Measurements from ENCODE around the gene COX4I1. TPM values are rescaled to one million over a fixed set of nuclear protein-coding genes. Genes with fewer than 3 reads are reported as not detected.

The COX4I1 gene
- polyA plus RNA-seq, 1 experiment, result 828 TPM

GRCh38 chr16:85822145-85822544 is 22.6 kb downstream of the COX4I1 start:
- no peak for TF ChIP-seq CTCF (IDR thresholded peaks at IDR 0.05; ENCODE audit: low read depth, low read length)
- no peak overlapping the region for H3K27ac ChIP-seq (ENCODE audit: low read depth, low read length)
- peaks cover 27% of the 10 kb centered on the region for H3K27me3 ChIP-seq (ENCODE audit: control insufficient read depth, insufficient read depth, low read length)
- peaks cover 7% of the 10 kb centered on the region; the same call in 1 of the 2 replicates for H3K9me3 ChIP-seq (ENCODE audit: control insufficient read depth, insufficient read depth, low read length)
- DNase-seq (ENCODE audit: low read depth, low spot score), result no peak
- CTCF ChIA-PET, result interaction anchor here (0.6 to 4.2 kb wide), 39 partner anchors 13 to 1240 kb away, joined by 3 to 158 read pairs (median 5); no protein-coding TSS in a partner anchor
- H3K4me3 ChIP-seq (ENCODE audit: low read depth, low read length), result no peak overlapping the region
- POLR2A ChIA-PET, result no interaction called here

GRCh38 chr16:85823328-85823920 is 23.9 kb downstream of the COX4I1 start:
- Histone ChIP-seq H3K9me3 (ENCODE audit: control insufficient read depth, insufficient read depth, low read length) (peaks cover 7% of the 10 kb centered on the region; the same call in 1 of the 2 replicates), H3K27me3 (ENCODE audit: control insufficient read depth, insufficient read depth, low read length) (peaks cover 31% of the 10 kb centered on the region), H3K27ac (ENCODE audit: low read depth, low read length) (no peak overlapping the region), H3K4me3 (ENCODE audit: low read depth, low read length) (no peak overlapping the region)
- TF ChIP-seq CTCF (IDR thresholded peaks at IDR 0.05; ENCODE audit: low read depth, low read length), result no peak
- POLR2A ChIA-PET, result no interaction called here
- CTCF ChIA-PET, result interaction anchor here (1.0 to 1.2 kb wide), 2 partner anchors 164 to 193 kb away, joined by 3 to 6 read pairs; no protein-coding TSS in a partner anchor
- DNase-seq (ENCODE audit: low read depth, low spot score), result no peak

- Histone ChIP-seq H3K27ac (ENCODE audit: low read depth, low read length) (no peak overlapping the region), H3K27me3 (ENCODE audit: control insufficient read depth, insufficient read depth, low read length) (peaks cover 30% of the 10 kb centered on the region), H3K4me3 (ENCODE audit: low read depth, low read length) (no peak overlapping the region), H3K9me3 (ENCODE audit: control insufficient read depth, insufficient read depth, low read length) (peaks cover 7% of the 10 kb centered on the region; the same call in 1 of the 2 replicates)
- no peak for DNase-seq (ENCODE audit: low read depth, low spot score)
- POLR2A ChIA-PET, result no interaction called here
- CTCF ChIA-PET, result interaction anchor here (1.2 to 1.5 kb wide), 2 partner anchors 163 kb away, joined by 3 to 6 read pairs; no protein-coding TSS in a partner anchor
- no peak for TF ChIP-seq CTCF (IDR thresholded peaks at IDR 0.05; ENCODE audit: low read depth, low read length)
Measured at GRCh38 chr16:85824161-85825135, 25.0 kb downstream of the COX4I1 start.

- Histone ChIP-seq H3K4me3 (ENCODE audit: low read depth, low read length) (no peak overlapping the region), H3K9me3 (ENCODE audit: control insufficient read depth, insufficient read depth, low read length) (peaks cover 7% of the 10 kb centered on the region; the same call in 1 of the 2 replicates), H3K27me3 (ENCODE audit: control insufficient read depth, insufficient read depth, low read length) (peaks cover 24% of the 10 kb centered on the region), H3K27ac (ENCODE audit: low read depth, low read length) (no peak overlapping the region)
- TF ChIP-seq CTCF (IDR thresholded peaks at IDR 0.05; ENCODE audit: low read depth, low read length), result no peak
- POLR2A ChIA-PET, result no interaction called here
- CTCF ChIA-PET, result interaction anchor here (1.5 kb wide), 1 partner anchor 162 kb away, joined by 3 read pairs; no protein-coding TSS in a partner anchor
- no peak for DNase-seq (ENCODE audit: low read depth, low spot score)
Measured at GRCh38 chr16:85825326-85825725, 25.8 kb downstream of the COX4I1 start.
